GM18907 (cell line): ENCODE data around the gene BPIFB1.

ENCODE experiments used
- ATAC-seq: cut with Tn5 transposase; IDR thresholded peaks from one replicate; pipeline ENCODE4 v1.9.1; 2021; ENCODE audit warnings: mild to moderate bottlenecking, moderate library complexity; ENCODE audit not compliant: unreplicated experiment

The BPIFB1 gene

DNA sequence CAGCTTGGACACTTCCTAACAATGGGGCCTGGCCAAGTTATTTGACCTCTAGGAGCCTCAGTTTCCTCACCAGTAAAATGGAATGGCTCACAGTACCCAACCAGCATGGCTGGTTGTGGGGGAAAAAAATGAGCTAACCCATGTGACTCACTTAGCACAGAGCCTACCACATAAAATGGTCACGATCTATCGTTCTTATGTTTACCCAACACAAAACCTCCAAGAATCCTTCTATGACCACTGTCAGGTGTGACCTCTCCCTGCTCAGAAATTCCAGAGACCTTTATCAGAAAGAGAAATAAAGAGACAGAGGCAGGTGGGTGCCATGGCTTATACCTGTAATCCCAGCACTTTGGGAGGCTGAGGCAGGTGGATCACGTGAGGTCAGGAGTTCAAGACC is 39.4 kb downstream of the BPIFB1 start:
- ATAC-seq, result no peak

DNA sequence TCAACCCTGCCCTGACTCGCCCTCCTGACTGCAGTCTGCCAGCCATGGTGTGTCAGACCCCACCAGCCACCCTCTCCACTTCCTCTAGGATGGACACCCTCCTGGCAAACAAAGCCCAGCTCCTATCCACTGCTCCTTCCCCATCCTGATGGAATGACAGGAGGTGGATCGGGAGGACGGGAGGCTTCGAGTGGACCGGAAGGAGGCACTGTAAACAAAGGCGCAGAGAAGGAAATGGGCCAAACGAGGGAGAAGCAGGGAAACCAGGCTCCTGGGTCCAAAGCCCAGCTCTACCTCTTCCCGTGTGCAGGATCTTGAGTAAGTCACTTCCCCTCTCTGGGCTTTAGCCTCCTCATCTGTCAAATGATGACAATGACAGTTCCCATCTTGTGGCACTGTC is 40.2 kb downstream of the BPIFB1 start:
- no peak for ATAC-seq

DNA sequence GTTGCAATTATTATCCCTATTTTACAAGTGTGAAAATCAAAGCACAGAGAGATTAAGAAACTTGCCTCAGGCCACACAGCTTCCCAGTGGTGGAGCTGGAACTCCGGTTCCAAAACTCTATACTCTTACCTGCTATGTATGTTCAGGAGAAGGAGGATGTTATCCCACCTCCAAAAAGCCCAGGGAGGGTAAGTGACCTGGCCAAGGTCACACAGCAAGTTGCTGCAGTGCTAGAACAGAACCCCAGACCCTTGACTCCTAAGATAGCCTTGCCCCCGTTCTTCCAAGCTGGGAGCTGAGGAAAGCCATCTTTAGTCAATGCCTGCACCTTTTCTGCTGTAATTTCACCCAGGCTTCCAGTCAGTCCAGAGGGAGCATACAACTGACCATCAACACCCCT is 42.3 kb downstream of the BPIFB1 start:
- ATAC-seq, result no peak

DNA sequence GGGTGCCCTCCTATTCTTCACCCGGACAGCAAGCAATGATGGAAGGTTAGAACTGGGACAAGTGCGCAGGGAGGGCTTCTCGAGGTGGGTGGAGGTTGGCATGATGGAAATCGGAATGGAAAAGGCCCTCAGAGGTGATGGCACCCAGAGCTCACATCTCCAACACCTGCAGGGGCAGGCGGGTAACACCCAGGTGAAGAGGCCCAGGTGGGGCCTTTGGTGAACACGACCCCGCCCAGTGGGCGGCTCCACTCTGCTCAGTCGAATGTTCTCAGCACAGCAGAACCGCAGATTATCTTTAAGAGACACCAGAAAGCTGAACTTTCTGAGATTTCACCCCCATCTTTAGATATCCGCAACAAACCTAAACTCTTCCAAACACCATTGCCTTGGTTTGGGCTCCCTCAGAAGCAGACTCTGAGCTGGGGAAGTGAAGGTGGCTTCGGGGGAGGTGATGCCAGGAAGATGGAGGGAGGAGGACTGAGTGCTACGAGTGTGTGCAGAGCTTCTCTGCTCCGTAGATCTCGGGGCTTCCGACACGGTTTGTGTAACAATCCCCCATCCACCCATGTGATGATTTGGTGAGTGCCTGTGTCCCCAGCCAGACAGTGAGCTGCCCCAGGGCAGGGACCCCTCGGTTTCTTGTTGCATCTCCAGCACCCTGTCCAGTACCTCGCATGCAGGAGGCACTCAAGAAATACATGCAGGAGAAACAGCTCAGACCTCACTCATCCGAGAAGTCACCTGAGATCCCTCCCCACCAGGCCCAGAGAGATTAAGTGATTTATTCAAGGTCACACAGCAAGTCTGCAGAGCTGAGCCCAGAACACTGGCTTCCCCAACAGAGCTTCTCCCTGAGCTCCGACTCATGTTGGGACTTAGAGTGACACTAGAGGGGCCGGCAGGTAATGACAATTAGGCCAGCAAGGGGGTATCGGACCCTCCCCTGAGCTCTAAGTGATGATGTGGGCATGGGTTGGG is 45.4 kb downstream of the BPIFB1 start:
- no peak for ATAC-seq

DNA sequence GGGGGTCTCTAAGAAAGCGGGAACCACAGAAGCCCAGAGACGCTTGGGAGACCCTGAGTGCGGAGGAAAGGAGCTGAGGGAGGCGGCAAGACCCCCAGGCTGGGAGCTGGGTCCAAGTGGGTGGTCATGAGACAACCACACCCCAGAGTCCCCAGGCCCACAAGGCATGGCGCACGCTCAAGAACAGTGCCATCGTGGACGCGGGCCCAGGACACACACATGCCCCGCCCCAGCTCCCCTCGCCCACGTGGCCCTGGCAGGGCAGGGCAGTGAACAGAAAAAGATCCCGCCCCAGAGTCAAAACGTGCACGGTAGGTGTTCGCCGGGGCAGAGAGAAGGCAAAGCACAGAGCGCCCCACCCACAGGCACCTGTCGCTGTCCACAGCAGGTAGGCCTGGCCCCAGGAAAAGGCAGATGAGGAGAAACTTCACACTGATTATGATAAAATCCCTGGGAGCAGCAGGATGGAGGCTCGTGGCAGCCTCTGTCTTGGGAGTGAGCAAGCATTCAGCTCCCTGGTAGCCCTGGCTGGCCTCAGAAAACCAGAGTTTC is 50.0 kb downstream of the BPIFB1 start:
- no peak for ATAC-seq

DNA sequence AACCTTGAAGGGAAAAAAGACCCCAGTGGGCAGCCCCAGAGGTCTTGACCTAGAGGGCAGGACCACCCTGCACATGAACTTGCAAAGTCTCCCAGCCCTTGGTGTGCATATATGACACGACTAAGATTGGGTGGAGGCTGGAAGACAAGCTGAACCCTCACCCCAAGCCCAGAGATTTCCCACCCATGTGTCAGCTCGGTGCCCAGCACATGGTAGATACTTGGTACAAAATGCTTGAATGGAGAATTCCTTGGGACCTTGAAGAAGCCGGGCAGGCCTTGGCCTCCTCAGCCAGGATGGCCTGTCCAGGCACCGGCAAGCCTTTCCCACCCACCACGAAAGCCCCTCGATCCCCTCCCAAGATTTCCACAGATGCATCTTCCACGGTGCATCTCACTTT is 50.6 kb downstream of the BPIFB1 start:
- ATAC-seq, result no peak

DNA sequence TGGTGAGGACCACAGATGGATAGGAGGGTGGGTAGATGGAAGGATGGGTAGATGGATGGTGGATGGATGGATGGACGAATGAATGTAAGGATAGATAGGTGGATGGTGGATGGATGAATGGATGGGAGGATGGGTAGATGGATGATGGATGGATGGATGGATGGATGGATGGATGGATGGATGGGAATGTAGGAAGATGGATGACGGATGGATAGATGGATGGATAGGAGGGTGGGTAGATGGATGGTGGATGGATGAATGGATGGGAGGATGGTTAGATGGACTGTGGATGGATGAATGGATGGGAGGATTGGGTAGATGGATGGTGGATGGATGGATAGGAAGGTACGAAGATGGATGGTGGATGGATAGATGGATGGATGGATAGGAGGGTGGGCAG is 51.1 kb downstream of the BPIFB1 start:
- ATAC-seq, result no peak

DNA sequence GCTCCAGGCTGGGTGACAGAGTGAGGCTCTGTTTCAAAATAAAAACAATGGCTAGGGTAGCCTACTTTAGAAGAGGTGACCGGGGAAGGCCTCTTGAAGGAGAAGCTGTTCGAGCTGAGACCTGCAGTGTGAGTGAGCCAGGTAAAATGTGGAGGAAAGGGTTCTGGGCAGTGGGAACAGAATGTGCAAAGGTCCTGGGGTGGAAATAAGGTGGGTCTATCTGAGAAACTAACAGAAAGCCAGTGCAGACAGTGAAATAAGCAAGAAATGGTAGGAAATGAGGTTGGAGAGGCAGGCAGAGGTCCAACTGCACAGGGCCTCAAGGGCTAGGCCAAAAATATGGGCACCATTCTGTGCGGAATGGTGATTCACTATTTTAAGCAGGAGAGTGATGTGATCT is 53.4 kb downstream of the BPIFB1 start:
- no peak for ATAC-seq

DNA sequence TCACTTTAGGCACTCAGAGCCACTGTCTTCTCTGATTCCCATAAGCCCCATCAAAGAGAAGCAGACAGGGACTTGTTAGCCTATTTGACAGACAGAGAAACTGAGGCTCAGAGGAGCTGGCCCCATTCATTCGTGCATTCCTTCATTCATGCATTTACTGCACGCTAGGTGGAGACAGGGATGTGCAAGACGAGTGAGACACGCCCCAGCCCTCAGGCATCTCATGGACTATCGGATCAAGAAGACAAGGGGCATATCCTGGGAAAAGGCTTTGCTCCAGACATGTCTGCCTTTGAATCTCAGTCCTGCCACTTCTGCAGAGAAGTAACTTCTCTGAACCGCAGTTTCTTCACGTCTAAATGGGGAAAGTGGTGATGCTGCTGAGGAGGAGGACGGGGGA is 54.1 kb downstream of the BPIFB1 start:
- ATAC-seq, result no peak

DNA sequence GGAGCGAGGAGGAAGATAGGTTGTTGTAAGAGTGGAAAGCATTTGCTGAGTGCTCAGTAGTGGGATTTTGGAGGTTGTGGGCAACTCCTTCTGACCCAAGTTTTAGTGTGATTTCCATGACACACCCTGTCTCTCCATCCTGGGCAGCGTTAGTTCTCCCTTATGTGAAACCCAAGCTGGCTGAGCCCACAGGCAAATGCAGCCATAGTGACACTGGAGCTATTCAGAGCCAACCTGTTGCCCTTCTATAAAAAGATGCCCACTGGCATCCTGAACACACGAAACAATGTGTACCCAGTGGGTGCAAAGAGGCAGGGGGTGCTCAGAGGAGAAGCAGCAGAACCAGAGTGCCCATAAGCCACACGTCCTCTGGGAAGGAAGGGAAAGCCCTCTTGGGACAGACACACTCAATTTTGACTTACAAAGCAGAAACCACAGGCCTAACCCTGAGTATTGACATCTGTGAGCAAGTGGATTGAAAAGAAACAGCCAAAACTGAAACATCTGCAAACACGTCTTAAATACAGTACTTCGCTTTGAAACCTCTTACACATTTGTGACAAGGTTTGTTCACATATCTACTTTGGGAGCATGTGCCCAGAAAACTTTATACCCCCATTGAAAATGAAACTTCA is 54.6 kb downstream of the BPIFB1 start:
- ATAC-seq, result no peak

DNA sequence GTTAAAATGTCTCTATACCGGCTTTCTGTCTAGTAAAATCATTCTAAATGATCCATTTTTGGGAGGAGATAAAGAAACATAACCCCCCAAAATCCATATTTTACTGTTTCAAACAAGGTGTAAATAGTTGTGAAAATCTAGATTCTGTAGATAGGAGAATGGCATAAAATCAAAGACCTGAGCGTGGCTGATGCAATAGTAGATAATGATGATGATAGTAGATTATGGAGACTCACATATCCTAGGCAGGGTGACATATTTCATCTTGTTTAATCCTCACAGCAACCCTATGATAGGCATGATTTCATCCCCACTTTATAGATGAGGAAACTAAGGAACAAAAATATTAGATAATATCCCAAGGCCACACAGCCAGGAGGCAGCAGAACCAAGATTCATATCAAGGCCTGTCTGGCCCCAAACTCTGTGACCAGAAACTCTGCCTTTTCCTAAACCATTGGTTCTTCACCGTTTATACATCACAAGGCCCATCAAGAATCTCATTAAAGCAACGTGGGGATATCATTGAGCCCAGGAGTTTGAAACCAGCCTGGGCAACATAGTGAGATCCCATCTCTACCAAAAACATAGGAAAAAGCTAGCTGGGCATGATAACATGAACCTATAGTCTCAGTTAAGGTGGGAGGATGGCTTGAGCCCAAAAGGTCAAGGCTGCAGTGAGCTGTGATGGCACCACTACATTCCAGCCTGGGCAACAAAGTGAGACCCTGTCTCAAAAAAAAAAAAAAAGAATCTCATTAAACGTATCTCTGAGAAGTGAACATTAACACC is 55.6 kb downstream of the BPIFB1 start:
- ATAC-seq, result no peak

DNA sequence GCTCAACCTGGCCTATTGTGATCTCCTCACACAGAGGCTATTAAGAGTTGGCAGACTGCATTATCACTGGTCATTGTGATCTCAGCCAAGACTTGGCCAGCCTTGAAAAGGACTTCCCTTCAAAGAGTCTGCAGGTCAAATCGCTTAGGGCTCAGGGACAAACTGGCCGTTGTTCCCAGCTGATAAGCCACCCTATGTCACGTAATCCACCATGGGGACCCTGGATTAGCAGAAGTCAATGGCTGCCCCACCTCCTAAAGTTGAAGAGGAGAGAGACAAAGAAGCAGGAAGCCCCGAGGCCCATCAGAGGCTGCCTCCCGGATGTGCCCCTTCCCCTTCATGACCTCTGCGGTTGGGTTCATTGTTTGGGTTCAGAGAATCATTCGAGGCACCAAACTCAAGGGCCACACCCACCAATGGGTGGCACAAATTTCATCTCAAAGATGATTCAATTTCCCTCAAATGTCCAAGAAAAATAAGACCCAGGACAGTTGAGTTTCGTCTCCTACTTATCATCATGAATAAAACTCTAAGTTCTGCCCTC is 56.6 kb downstream of the BPIFB1 start:
- no peak for ATAC-seq

DNA sequence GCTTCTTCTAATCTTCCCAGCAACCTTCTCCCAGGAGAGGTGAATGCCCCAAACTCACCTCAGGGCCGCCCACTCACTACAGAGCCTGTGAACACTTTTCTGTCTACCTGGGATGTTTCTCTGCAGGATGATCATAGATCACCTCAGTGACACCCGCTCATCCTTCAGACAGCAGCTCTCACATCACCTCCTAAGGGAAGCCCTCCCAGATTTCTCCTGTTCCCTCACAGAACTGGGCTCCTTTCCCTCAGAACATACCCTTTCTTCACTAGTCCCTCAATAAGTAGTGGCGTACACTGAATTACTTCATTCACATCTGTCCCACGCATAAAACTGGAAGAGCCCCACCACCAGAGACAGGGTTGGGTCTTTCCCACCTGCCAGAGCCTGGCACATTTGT is 60.5 kb downstream of the BPIFB1 start:
- ATAC-seq, result no peak

DNA sequence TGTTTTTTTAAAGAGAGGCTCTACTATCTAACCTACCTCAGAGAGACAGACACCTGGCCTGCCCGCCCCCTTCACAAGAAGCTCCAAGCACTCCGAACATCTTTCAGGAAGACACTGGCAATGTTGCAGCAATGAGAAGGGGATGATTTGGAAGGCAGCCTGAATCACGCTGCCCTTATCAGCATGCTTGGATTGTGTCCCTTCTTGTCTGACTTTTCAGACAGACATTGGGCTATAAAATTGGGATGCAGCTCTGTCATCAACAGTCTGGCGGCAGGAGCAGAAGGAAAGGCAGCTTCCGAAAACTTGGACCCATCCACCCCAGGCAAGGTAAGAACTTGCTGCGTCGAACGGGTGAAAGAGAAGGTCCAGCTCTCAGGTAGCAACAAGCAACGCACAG is 62.3 kb downstream of the BPIFB1 start:
- no peak for ATAC-seq

DNA sequence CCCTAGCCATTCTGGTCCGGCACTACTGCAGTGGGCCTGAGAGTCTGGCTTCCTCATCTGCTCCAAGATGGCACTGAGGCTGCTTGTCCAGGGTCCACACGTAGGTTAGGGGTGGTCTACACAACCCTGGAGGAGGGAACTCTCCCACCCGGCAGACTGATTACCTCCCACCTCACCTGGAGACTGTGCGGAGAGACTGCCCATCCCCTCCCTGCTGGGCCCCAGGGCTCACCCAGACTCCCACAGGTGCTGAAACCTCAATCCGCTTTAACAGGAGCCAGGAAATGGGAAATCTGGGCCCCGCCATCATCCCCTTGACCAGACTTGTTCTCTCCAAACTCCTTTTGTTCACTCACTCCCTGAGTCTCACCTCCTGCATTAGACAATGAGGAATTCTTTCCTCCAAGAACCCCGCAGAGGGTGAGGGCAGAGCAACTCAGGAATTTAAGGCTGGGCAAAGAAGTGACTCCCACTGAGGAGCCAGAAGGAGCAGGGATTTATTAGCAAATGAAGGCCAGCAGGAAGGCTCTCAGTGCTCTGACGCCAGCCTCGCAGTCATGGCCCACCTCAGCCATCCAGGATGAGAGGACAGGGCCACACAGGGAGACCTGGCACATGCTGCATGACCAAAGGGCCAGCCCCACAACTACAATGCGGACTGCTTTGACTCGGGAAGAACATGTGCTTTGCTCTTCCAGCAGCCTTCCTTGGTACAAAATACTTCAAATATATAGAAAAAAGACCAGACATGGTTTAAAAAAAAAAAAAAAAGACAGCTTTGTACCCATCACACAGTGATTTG is 65.3 kb downstream of the BPIFB1 start:
- ATAC-seq, result no peak

DNA sequence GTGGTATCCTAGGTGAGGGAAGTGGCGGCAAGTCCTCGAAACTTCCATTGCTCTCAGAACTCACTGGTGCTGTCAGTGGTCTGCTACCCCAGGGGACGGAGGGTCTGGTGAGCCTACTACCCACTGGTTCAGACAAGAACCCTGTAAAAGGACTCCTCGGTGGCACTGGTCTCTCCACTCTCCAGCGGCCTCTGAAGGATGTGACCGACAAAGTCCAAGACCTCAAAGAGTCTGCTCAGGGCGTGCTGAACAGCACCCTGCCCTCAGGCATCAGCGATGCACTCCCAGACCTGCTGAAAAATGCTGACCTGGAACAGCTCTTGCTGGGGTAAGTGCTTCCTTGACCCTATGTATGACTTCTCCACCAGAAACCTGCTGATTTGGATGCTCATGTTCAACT is 66.5 kb downstream of the BPIFB1 start:
- ATAC-seq, result no peak

DNA sequence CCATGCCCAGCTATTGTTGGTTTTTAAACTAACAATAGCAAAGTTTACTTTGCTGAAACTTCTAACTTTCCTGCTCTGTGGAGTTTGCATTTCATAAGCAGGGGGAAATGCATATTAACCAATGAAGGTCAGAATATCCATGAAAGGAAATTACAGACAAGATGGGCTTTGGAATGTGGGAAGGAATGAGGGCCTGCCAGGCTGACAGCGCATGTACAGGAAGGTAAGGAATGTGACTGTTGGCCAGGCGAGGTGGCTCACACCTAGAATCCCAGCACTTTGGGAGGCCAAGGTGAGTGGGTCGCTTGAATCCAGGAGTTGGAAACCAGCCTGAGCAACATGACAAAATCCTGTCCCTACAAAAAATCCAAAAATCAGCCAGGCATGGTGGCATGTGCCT is 68.7 kb downstream of the BPIFB1 start:
- no peak for ATAC-seq

DNA sequence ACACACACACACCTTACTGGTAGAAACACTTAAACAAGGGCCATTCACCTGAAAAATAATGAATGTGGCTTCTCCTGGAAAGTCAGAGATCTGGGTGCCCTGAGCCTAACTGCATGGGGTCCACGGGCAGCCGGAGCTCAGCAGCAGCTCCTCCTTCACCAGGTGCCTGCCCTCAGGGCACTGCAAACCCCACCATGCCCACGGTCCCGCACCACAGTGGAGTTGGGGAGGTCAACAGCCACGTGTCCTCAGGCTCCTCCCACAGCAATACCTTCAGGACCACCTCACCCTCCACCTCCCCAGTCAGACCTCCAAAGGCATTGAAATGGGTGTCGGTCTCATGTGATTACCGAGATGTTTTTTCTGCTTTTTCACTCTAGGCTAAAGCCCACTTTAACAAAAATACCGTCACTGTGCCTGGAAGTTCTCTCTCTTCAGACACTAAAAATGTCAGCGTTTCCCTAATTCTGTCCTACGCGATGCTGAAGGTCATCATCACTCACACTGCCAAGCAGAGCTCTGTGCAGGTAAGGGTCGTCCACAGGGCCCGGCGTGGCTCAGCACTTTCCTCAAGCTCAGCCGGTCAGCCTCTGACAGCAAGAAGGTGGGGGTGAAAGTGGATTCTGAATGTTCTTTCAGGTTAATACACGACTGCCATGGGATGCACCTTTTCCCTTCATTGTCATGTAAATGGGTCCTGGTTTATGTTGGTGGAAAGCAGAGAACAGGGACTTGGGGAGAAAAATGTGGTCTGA is 69.4 kb downstream of the BPIFB1 start:
- no peak for ATAC-seq

DNA sequence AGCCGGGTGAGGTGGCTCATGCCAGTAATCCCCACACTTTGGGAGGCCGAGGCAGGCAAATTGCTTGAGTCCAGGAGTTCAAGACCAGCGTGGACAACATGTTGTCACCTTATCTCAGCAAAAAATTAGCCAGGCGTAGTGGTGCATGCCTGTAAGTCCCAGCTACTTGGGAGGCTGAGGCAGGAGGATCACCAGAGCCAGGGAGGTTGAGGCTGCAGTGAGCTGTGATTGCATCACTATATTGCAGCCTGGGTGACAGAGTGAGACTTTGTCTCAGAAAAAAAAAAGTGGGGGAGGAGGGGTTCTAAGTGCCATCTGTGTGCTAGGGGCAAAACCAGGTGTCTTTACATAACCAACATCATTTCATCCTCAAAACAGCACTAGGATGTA is 70.0 kb downstream of the BPIFB1 start:
- ATAC-seq, result no peak
